Fibroblast of the aortic adventitia (primary cell): Measurements from ENCODE around the gene LHFPL3. TPM values are rescaled to one million over a fixed set of nuclear protein-coding genes. Genes with fewer than 3 reads are reported as not detected.

Source experiments
- DNase-seq: peaks from one replicate; pipeline ENCODE4 v3.0.0-alpha.2; 2010; ENCODE audit warnings: low read depth
- H3K4me3 ChIP-seq: 2 replicates; pipeline ENCODE4 v1.5.1; 2011; ENCODE audit warnings: low read depth, mild to moderate bottlenecking, control low read depth, low read length, moderate library complexity
- total RNA-seq: library from RNA; depleted of rRNA; stranded (reverse); fragments of >200 nt; gene quantifications from 2 replicates; pipeline ENCODE4 v1.2.3, GENCODE V29; 2012; ENCODE audit warnings: low replicate concordance
- TF ChIP-seq, protein P1 (sequence below): IDR thresholded peaks from 2 replicates; pipeline ENCODE4 v1.5.1; 2011; ENCODE audit warnings: mild to moderate bottlenecking, low read length, control low read depth, inconsistent platforms; ENCODE audit not compliant: insufficient read depth

The LHFPL3 gene
- total RNA-seq, 1 donor, result not detected

DNA sequence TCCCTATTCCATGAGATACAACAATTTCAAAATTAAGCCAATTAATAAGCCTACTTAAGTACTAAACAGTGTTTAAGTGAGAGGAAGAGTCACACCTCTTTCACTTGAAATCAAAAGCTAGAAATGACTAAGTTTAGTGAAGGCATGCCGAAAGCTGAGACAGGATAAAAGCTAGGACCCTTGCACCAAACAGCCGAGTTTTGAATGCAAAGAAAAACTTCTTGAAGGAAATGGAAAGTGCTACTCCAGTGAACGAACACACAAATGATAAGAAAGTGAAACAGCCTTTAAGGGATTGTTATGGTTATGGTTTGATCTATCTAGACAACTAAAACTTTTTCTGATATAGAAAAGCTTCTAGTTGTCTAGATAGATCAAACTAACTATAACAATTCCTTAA, 550.2 kb downstream of the LHFPL3 start:
- TF ChIP-seq, protein P1, sequence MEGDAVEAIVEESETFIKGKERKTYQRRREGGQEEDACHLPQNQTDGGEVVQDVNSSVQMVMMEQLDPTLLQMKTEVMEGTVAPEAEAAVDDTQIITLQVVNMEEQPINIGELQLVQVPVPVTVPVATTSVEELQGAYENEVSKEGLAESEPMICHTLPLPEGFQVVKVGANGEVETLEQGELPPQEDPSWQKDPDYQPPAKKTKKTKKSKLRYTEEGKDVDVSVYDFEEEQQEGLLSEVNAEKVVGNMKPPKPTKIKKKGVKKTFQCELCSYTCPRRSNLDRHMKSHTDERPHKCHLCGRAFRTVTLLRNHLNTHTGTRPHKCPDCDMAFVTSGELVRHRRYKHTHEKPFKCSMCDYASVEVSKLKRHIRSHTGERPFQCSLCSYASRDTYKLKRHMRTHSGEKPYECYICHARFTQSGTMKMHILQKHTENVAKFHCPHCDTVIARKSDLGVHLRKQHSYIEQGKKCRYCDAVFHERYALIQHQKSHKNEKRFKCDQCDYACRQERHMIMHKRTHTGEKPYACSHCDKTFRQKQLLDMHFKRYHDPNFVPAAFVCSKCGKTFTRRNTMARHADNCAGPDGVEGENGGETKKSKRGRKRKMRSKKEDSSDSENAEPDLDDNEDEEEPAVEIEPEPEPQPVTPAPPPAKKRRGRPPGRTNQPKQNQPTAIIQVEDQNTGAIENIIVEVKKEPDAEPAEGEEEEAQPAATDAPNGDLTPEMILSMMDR, result no peak
- no peak for DNase-seq
- no peak overlapping the region for H3K4me3 ChIP-seq

DNA sequence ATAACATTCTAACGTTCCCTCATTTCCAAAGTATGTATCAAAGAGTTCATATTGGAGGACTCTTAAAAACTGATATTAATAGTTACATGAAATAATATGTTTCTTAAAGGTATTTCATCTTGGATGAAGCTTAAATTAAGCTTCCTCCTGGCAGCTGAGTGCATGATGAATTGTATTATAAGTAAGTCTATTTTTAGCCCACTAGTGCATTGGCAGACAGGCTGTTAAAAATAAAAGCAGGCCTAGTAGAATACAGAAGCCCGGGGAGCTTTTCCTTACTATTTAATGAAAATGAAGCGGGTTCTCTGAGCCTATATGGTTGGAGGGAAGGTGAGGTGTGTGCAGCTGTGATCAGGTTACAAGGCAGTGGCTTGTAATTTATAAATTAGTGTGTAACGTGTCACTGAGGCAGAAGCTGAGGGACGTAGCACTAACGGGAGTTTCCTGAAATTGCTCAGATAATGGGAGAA, 554.9 kb downstream of the LHFPL3 start:
- H3K4me3 ChIP-seq, result no peak overlapping the region
- TF ChIP-seq, protein P1, result no peak
- peak; percentile 37 for DNase-seq

DNA sequence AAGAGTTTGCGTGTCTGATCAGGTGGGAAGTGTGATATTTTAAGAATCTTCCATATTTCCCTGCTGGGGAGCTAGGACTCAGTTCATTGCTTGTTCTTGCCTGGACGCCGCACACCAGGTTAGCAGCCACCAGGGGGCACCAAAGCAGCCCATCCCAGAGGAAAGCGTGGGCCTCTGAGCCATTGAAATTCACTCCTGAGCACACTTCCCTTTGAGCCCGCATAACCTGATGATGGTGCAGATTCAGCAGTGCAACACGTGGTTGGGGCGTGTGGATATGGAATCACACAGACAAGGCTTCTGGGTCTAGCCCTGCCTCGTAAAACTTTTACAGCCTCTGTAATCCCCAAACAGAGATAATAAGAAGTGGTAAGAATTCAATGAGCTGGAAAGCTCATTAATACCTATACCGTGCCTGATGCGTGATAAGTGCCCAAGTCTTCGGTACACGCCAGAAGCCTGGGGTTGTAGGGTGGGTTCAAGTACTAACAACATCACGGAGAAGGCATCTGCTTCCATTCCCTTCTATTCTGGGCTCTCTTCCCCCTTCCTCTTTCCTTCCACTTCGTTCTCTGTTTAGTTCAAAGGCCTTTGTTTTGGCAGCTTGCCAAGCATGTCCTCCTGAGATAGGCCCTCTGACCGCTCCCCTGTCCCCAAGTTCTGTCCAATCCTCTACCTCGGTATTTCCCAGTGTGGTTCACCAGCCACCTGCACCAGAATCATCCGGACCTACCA, 555.5 kb downstream of the LHFPL3 start:
- H3K4me3 ChIP-seq, result no peak overlapping the region
- DNase-seq, result peak; percentile 83
- TF ChIP-seq, protein P1, result peak; percentile 97

DNA sequence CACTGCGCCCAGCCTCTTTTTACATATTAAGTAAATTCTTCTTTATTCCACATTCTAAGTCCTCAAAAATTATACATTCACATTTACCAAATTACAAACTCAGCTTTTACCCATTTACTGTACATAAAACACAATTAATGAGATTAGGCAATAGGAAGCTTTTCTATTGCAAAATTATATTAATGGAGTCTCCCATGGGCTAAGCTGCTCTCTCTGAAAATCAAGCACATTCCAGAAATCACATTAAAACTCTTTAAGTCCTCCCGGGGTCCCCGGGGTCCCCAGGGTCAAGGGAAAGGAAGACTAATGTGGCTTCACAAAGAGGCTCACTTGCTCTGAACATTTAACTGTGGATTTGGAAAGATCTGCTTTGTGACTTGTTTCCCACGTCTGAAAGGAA, 558.2 kb downstream of the LHFPL3 start:
- no peak overlapping the region for H3K4me3 ChIP-seq
- no peak for DNase-seq
- TF ChIP-seq, protein P1, result no peak

DNA sequence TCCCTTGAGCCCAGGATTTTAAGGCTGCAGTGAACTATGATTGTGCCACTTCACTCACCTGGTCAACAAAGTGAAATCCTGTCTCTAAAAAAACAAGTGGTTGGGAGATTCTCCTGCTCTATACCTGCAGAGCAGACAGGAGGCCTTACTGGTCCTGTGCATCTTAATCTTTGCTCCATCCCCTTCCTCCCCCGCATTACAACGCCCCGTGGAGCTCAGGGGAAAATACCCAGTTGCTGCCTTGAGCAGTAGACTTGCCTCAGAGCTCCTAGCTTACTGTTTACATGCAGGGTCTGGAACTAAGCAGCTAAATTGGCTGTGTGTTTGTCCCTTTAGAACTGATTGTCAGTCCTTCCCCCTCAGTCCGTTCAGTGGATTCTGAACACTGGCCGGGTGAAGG, 561.8 kb downstream of the LHFPL3 start:
- DNase-seq, result no peak
- TF ChIP-seq, protein P1, result no peak

DNA sequence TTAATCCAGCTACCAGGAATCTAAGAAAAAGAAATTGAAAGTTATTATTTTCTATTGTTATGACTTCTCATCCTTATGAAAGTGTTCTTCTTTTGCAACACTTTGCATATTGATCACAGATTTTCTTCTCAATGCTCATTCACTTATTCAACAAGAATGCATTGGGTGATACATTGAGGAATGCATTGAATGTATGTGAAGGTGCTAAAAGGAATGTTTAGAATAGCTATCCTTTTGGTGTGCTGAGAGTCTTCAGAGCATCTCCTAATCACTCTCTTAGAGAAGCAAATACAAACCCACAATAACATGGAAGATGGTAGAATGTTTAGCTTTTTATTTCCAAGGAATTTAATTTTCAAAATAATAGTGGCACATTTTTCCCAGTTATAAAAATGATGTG, 563.5 kb downstream of the LHFPL3 start:
- TF ChIP-seq, protein P1, result no peak
- no peak overlapping the region for H3K4me3 ChIP-seq
- no peak for DNase-seq

More for the DNA sequence above, 561.8 kb downstream of the LHFPL3 start:
- no peak overlapping the region for H3K4me3 ChIP-seq

DNA sequence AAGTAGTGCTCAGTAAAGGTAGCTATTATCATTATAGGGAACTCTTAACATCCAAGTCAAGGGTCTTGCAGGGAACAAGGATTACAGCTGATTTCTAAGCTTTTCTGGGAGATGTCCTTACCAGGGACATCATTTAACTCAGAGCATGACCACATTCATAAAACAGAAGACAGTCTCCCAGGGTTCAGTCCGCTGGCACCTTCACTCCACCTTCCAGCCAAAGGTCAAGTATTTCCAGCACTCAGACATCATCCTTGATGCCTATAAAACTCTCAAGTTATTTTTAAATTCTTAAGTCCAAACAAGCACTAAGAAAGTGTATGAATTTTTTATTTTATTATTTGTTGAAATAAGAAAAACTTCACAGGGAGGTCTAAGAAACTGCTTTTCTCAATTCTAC, 565.9 kb downstream of the LHFPL3 start:
- no peak for DNase-seq
- no peak overlapping the region for H3K4me3 ChIP-seq
- TF ChIP-seq, protein P1, result no peak
